ENCODE measurements around the gene ARMS2. TPM values are rescaled to one million over a fixed set of nuclear protein-coding genes. Genes with fewer than 3 reads are reported as not detected.

The ARMS2 gene
- total RNA-seq, 2 experiments from 2014 or later, result not detected

- Histone ChIP-seq H3K36me3 (ENCODE audit: insufficient read depth, low read length) (no peaks in the 10 kb centered on the region), H3K9me3 (ENCODE audit: control insufficient read depth in 1 of 2, insufficient read depth in 1 of 2, low read length in 2 of 2) (no peaks in the 10 kb centered on the region), H3K4me1 (ENCODE audit: insufficient read depth, low read length) (peaks cover 9% of the 10 kb centered on the region), H3K27ac (ENCODE audit: low read depth in 1 of 2, low read length in 2 of 2) (no peak overlapping the region), H3K27me3 (ENCODE audit: control insufficient read depth in 1 of 2, insufficient read depth in 2 of 2, low read length in 2 of 2) (no peaks in the 10 kb centered on the region), H3K4me3 (ENCODE audit: low read length) (no peak overlapping the region)
- CTCF ChIA-PET, result interaction anchor here (0.5 kb wide), 1 partner anchor 134 kb away, joined by 3 read pairs; no protein-coding TSS in a partner anchor
- Mint-ChIP-seq H3K9me3 (no peaks in the 10 kb centered on the region), H3K36me3 (ENCODE audit: low read depth) (no peaks in the 10 kb centered on the region), H3K27ac (no peak overlapping the region), H3K4me3 (no peak overlapping the region), H3K4me1 (ENCODE audit: low read depth) (peaks cover 4% of the 10 kb centered on the region), H3K27me3 (peaks cover 7% of the 10 kb centered on the region)
- no peak for TF ChIP-seq CTCF (IDR thresholded peaks at IDR 0.05)
- POLR2A ChIA-PET, result no interaction called here
- intact Hi-C loops (cut with DNase I, micrococcal nuclease), result no loop called here
- DNase-seq (no peak), ATAC-seq (ENCODE audit: poor library complexity) (no peak)
These were observed 32.1 kb downstream of the ARMS2 start for GRCh38 chr10:122486406-122487080.

GRCh38 chr10:122487174-122487765 is 32.8 kb downstream of the ARMS2 start:
- peaks cover 8% of the 10 kb centered on the region for H3K4me1 Mint-ChIP-seq (ENCODE audit: low read depth)
- Histone ChIP-seq H3K4me1 (ENCODE audit: insufficient read depth, low read length) (peaks cover 16% of the 10 kb centered on the region), H3K27ac (ENCODE audit: low read depth in 1 of 2, low read length in 2 of 2) (no peak overlapping the region), H3K4me3 (ENCODE audit: low read length) (no peak overlapping the region), H3K9me3 (ENCODE audit: control insufficient read depth in 1 of 2, insufficient read depth in 1 of 2, low read length in 2 of 2) (no peaks in the 10 kb centered on the region), H3K27me3 (ENCODE audit: control insufficient read depth in 1 of 2, insufficient read depth in 2 of 2, low read length in 2 of 2) (no peaks in the 10 kb centered on the region), H3K36me3 (ENCODE audit: insufficient read depth, low read length) (no peaks in the 10 kb centered on the region)
- ChIA-PET CTCF (no interaction called here), POLR2A (no interaction called here)
- H3K36me3 Mint-ChIP-seq (ENCODE audit: low read depth), result no peaks in the 10 kb centered on the region
- no peak for TF ChIP-seq CTCF (IDR thresholded peaks at IDR 0.05)
- ATAC-seq (ENCODE audit: poor library complexity) (no peak), DNase-seq (no peak)
- no peak overlapping the region for H3K27ac Mint-ChIP-seq
- H3K9me3 Mint-ChIP-seq, result no peaks in the 10 kb centered on the region
- intact Hi-C loops (cut with DNase I, micrococcal nuclease), result no loop called here
- H3K4me3 Mint-ChIP-seq, result no peak overlapping the region
- H3K27me3 Mint-ChIP-seq, result peaks cover 7% of the 10 kb centered on the region

- H3K4me3 ChIP-seq (ENCODE audit: low read length), result no peak overlapping the region
- H3K36me3 ChIP-seq (ENCODE audit: insufficient read depth, low read length), result no peaks in the 10 kb centered on the region
- H3K27ac ChIP-seq (ENCODE audit: low read depth in 1 of 2, low read length in 2 of 2), result no peak overlapping the region
- POLR2A ChIA-PET, result no interaction called here
- DNase-seq, result no peak
- intact Hi-C loops (cut with DNase I, micrococcal nuclease), result no loop called here
- Mint-ChIP-seq H3K36me3 (ENCODE audit: low read depth) (no peaks in the 10 kb centered on the region), H3K27me3 (peaks cover 10% of the 10 kb centered on the region), H3K4me3 (no peak overlapping the region), H3K9me3 (no peaks in the 10 kb centered on the region), H3K4me1 (ENCODE audit: low read depth) (peaks cover 8% of the 10 kb centered on the region), H3K27ac (no peak overlapping the region)
- no peak for ATAC-seq (ENCODE audit: poor library complexity)
- TF ChIP-seq CTCF (IDR thresholded peaks at IDR 0.05), result no peak
- H3K9me3 ChIP-seq (ENCODE audit: control insufficient read depth in 1 of 2, insufficient read depth in 1 of 2, low read length in 2 of 2), result no peaks in the 10 kb centered on the region
- peaks cover 21% of the 10 kb centered on the region for H3K4me1 ChIP-seq (ENCODE audit: insufficient read depth, low read length)
- CTCF ChIA-PET, result no interaction called here
- no peaks in the 10 kb centered on the region for H3K27me3 ChIP-seq (ENCODE audit: control insufficient read depth in 1 of 2, insufficient read depth in 2 of 2, low read length in 2 of 2)
These were observed 35.8 kb downstream of the ARMS2 start for GRCh38 chr10:122490268-122490667.

Data from CD4-positive, alpha-beta T cell (primary cell).